SKM-1 treated with dmso at 0.1 percent for 144 hours (cell line): ENCODE results near the gene SYK.
"Not testable (repeated sequence)": the region's sequence is repeated elsewhere in the genome, so short reads cannot be mapped to it uniquely, and the experiment has no call there.

Experiments used
- DNase-seq: peaks from one replicate; lab custom pipeline; 2025; ENCODE audit not compliant: unreplicated experiment; lab: John Stamatoyannopoulos, UW

Gene SYK

GRCh38 chr9:90873422-90873821 is 71.8 kb downstream of the SYK start:
- DNase-seq: no peak

GRCh38 chr9:90874194-90874593 is 72.6 kb downstream of the SYK start:
- DNase-seq: no peak

- DNase-seq: no peak
These were observed 76.9 kb downstream of the SYK start for GRCh38 chr9:90878562-90878961.

- no peak for DNase-seq
These were observed 78.4 kb downstream of the SYK start for GRCh38 chr9:90880066-90880465.

- DNase-seq: no peak
These were observed 79.0 kb downstream of the SYK start for GRCh38 chr9:90880669-90881068.

- DNase-seq: no peak
These were observed 80.0 kb downstream of the SYK start for GRCh38 chr9:90881648-90882047.

- no peak for DNase-seq
These were observed 81.5 kb downstream of the SYK start for GRCh38 chr9:90882991-90883600.

- no peak for DNase-seq
These were observed 82.0 kb downstream of the SYK start for GRCh38 chr9:90883661-90884060.

- DNase-seq: no peak
These were observed 82.6 kb downstream of the SYK start for GRCh38 chr9:90884178-90884577.

- DNase-seq: not testable (repeated sequence)
These were observed 85.2 kb downstream of the SYK start for GRCh38 chr9:90886868-90887267.

- no peak for DNase-seq
These were observed 87.3 kb downstream of the SYK start for GRCh38 chr9:90888941-90889340.

- DNase-seq: no peak
These were observed 88.7 kb downstream of the SYK start for GRCh38 chr9:90890146-90890810.

GRCh38 chr9:90891308-90892040 is 89.9 kb downstream of the SYK start:
- DNase-seq: no peak

GRCh38 chr9:90892918-90893317 is 91.3 kb downstream of the SYK start:
- DNase-seq: no peak

GRCh38 chr9:90893706-90894105 is 92.1 kb downstream of the SYK start:
- no peak for DNase-seq

GRCh38 chr9:90894986-90895687 is 93.5 kb downstream of the SYK start:
- no peak for DNase-seq

- DNase-seq: no peak
These were observed 94.2 kb downstream of the SYK start for GRCh38 chr9:90895786-90896185.

GRCh38 chr9:90896231-90896630 is 94.6 kb downstream of the SYK start:
- no peak for DNase-seq

- no peak for DNase-seq
These were observed 96.6 kb downstream of the SYK start for GRCh38 chr9:90898228-90898627.

- DNase-seq: no peak
These were observed 97.7 kb downstream of the SYK start for GRCh38 chr9:90899287-90899686.

GRCh38 chr9:90900130-90900529 is 98.5 kb downstream of the SYK start:
- no peak for DNase-seq

- DNase-seq: no peak
These were observed 100.3 kb downstream of the SYK start for GRCh38 chr9:90901933-90902332.
